K562 (cell line): Measurements from ENCODE around the gene RPS8. TPM values are rescaled to one million over a fixed set of nuclear protein-coding genes. Genes with fewer than 3 reads are reported as not detected.

Source experiments
- CEBPG ChIP-seq, 3 experiments: fragments of 200-800 bp in 1 of 3; sonication (Bioruptor generic) in 1 of 3; sonication (generic) in 1 of 3; formaldehyde crosslinking in 1 of 3; IDR thresholded peaks in 2 of 3; conservative IDR thresholded peaks in 1 of 3; 2 replicates each; pipeline versions ENCODE4 v1.6.1 to v1.8.0; 2016 to 2022; ENCODE audit warnings: missing compliant biosample characterization in 2 of 3, missing genetic modification characterization in 2 of 3, mild to moderate bottlenecking in 1 of 3, missing genetic modification reagents in 1 of 3
- DNMT1 ChIP-seq: fragments of 450-650 bp; IDR thresholded peaks from 2 replicates; pipeline ENCODE4 v1.6.1; 2016; ENCODE audit warnings: antibody characterized with exemption, mild to moderate bottlenecking
- E2F3 ChIP-seq: fragments of 250-450 bp; sonication (Bioruptor Pico); IDR thresholded peaks from 2 replicates; pipeline ENCODE4 v1.4.0; 2020; ENCODE audit warnings: mild to moderate bottlenecking
- HNRNPK ChIP-seq: fragments of 200-400 bp; formaldehyde crosslinking; IDR thresholded peaks from one replicate; pipeline ENCODE4 v1.6.1; 2018; ENCODE audit warnings: mild to moderate bottlenecking, low read depth, low read length; ENCODE audit not compliant: poor library complexity, severe bottlenecking
- HNRNPLL ChIP-seq: fragments of 200-400 bp; formaldehyde crosslinking; IDR thresholded peaks from 2 replicates; pipeline ENCODE4 v1.6.1; 2017; ENCODE audit warnings: low read length, low read depth, mild to moderate bottlenecking; ENCODE audit not compliant: poor library complexity, severe bottlenecking
- LEF1 ChIP-seq: fragments of 450-650 bp; IDR thresholded peaks from 2 replicates; pipeline ENCODE4 v1.6.1; 2016; ENCODE audit warnings: mild to moderate bottlenecking
- NCOA6 ChIP-seq: fragments of 450-650 bp; IDR thresholded peaks from 2 replicates; pipeline ENCODE4 v1.6.1; 2017; ENCODE audit warnings: mild to moderate bottlenecking
- PHTF2 ChIP-seq: fragments of 250-450 bp; sonication (Bioruptor Pico); IDR thresholded peaks from 2 replicates; pipeline ENCODE4 v1.5.0; 2021; ENCODE audit warnings: mild to moderate bottlenecking
- SMARCC2 ChIP-seq: fragments of 450-650 bp; IDR thresholded peaks from 2 replicates; pipeline ENCODE4 v1.6.1; 2017; ENCODE audit warnings: antibody characterized with exemption, moderate library complexity, mild to moderate bottlenecking, low read depth
- SMARCE1 ChIP-seq: fragments of 450-650 bp; IDR thresholded peaks from 2 replicates; pipeline ENCODE4 v1.7.1; 2016; ENCODE audit warnings: mild to moderate bottlenecking
- TEAD1 ChIP-seq, 2 experiments: fragments of 450-650 bp in 1 of 2; sonication (generic) in 1 of 2; formaldehyde crosslinking; IDR thresholded peaks; 2 replicates each; pipeline versions ENCODE4 v1.4.0 to v1.8.0; 2020 to 2022; ENCODE audit warnings: mild to moderate bottlenecking in 2 of 2, missing genetic modification reagents in 1 of 2
- TGIF2 ChIP-seq: sonication (generic); formaldehyde crosslinking; IDR thresholded peaks from 2 replicates; pipeline ENCODE4 v1.8.1; 2022; ENCODE audit warnings: mild to moderate bottlenecking, missing genetic modification reagents, moderate library complexity
- TRIM28 ChIP-seq: fragments of 450-650 bp; IDR thresholded peaks from 2 replicates; pipeline ENCODE4 v1.6.1; 2017
- XRCC4 ChIP-seq: IDR thresholded peaks from one replicate; pipeline ENCODE4 v1.6.1; 2011; ENCODE audit not compliant: insufficient read depth, insufficient read length; ENCODE audit errors: extremely low read depth
- ZNF436 ChIP-seq: fragments of 250-450, 450-650 bp; sonication (Bioruptor Pico); formaldehyde crosslinking; IDR thresholded peaks from 2 replicates; pipeline ENCODE4 v1.7.0; 2020; ENCODE audit warnings: mild to moderate bottlenecking
- ZNF75A ChIP-seq: fragments of 450-650 bp; formaldehyde crosslinking; IDR thresholded peaks from 2 replicates; pipeline ENCODE4 v1.4.0; 2020; ENCODE audit warnings: mild to moderate bottlenecking
- ZNF76 ChIP-seq: fragments of 250-450 bp; sonication (Bioruptor Pico); IDR thresholded peaks from 2 replicates; pipeline ENCODE4 v1.4.0; 2020; ENCODE audit warnings: mild to moderate bottlenecking, moderate library complexity, borderline replicate concordance
- ZNF77 ChIP-seq: fragments of 250-450 bp; sonication (Bioruptor Pico); IDR thresholded peaks from 2 replicates; pipeline ENCODE4 v1.5.0; 2020
- polyA plus RNA-seq, 8 experiments: library from polyadenylated mRNA; depleted of rRNA in 4 of 8; stranded (reverse) in 5 of 8; unstranded in 3 of 8; fragments of >200 nt; fragmentation: Nextera tagmentation in 2 of 8; fragmentation: Illumina TruSeq in 1 of 8; extraction: Ambion mirVana in 2 of 8; extraction: Trizol in 1 of 8; gene quantifications; 2 replicates each; pipeline versions ENCODE4 v1.2.1 to v1.2.3, GENCODE V29; 2011 to 2014; ENCODE audit warnings: inconsistent platforms in 1 of 8, missing spikeins in 1 of 8
- total RNA-seq, 7 experiments: library from RNA; depleted of rRNA in 6 of 7; stranded (reverse); fragments of >200 nt in 6 of 7; fragmentation: Illumina TruSeq in 2 of 7; extraction: Trizol in 2 of 7; gene quantifications; 2 replicates each; pipeline versions ENCODE4 v1.2.1 to v1.2.3, GENCODE V29; 2011 to 2021; ENCODE audit warnings: low replicate concordance in 1 of 7
- TF ChIP-seq, protein P1 (sequence below): sonication (generic); formaldehyde crosslinking; IDR thresholded peaks from 2 replicates; pipeline ENCODE4 v1.8.0; 2022; ENCODE audit warnings: mild to moderate bottlenecking, missing genetic modification reagents
- TF ChIP-seq, protein P2 (sequence below): fragments of 250-450 bp; sonication (Bioruptor Pico); IDR thresholded peaks from 2 replicates; pipeline ENCODE4 v1.8.0; 2021; ENCODE audit warnings: moderate library complexity, mild to moderate bottlenecking, inconsistent platforms
- TF ChIP-seq, protein P3 (sequence below): sonication (generic); formaldehyde crosslinking; IDR thresholded peaks from 2 replicates; pipeline ENCODE4 v1.8.1; 2023; ENCODE audit warnings: mild to moderate bottlenecking, missing genetic modification reagents

Gene RPS8
- total and polyA plus RNA-seq, 9 of the 15 experiments (the other 6 are each of a cell fraction or from before 2014, with no cell fraction given), result 2,431 to 4,168 (median 3,109) TPM

- TF ChIP-seq, protein P1, sequence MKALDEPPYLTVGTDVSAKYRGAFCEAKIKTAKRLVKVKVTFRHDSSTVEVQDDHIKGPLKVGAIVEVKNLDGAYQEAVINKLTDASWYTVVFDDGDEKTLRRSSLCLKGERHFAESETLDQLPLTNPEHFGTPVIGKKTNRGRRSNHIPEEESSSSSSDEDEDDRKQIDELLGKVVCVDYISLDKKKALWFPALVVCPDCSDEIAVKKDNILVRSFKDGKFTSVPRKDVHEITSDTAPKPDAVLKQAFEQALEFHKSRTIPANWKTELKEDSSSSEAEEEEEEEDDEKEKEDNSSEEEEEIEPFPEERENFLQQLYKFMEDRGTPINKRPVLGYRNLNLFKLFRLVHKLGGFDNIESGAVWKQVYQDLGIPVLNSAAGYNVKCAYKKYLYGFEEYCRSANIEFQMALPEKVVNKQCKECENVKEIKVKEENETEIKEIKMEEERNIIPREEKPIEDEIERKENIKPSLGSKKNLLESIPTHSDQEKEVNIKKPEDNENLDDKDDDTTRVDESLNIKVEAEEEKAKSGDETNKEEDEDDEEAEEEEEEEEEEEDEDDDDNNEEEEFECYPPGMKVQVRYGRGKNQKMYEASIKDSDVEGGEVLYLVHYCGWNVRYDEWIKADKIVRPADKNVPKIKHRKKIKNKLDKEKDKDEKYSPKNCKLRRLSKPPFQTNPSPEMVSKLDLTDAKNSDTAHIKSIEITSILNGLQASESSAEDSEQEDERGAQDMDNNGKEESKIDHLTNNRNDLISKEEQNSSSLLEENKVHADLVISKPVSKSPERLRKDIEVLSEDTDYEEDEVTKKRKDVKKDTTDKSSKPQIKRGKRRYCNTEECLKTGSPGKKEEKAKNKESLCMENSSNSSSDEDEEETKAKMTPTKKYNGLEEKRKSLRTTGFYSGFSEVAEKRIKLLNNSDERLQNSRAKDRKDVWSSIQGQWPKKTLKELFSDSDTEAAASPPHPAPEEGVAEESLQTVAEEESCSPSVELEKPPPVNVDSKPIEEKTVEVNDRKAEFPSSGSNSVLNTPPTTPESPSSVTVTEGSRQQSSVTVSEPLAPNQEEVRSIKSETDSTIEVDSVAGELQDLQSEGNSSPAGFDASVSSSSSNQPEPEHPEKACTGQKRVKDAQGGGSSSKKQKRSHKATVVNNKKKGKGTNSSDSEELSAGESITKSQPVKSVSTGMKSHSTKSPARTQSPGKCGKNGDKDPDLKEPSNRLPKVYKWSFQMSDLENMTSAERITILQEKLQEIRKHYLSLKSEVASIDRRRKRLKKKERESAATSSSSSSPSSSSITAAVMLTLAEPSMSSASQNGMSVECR (CRISPR knock-in tag), result peak; percentile 47; the same call in 1 of the 2 replicates
- TF ChIP-seq TRIM28, result no peak; the same call in 1 of the 2 replicates
- TF ChIP-seq ZNF436 (CRISPR knock-in tag), result peak; percentile 90
- TF ChIP-seq HNRNPLL, result peak; percentile 64
- 0 out of 2 replicates have a peak, but pooled peaks have one; percentile 8 for TF ChIP-seq SMARCE1
- TF ChIP-seq ZNF76 (CRISPR knock-in tag), result peak; percentile 85; the same call in 1 of the 2 replicates
- TF ChIP-seq PHTF2 (CRISPR knock-in tag), result peak; percentile 91
- peak; percentile 82; the same call in 1 of the 2 replicates for TF ChIP-seq DNMT1
- TF ChIP-seq LEF1, result peak; percentile 88
- TF ChIP-seq SMARCC2, result peak; percentile 51; the same call in 1 of the 2 replicates
- no peak for TF ChIP-seq XRCC4
- peak; percentile 77 for TF ChIP-seq E2F3 (CRISPR knock-in tag)
- peak; percentile 91 for TF ChIP-seq ZNF77 (CRISPR knock-in tag)
- TF ChIP-seq HNRNPK, result no peak
- TF ChIP-seq TEAD1 (CRISPR knock-in tag; IDR thresholded peaks at IDR 0.05), result peak; percentile 28 to 32; a peak in 1 of 4 replicates
- TF ChIP-seq, protein P2, sequence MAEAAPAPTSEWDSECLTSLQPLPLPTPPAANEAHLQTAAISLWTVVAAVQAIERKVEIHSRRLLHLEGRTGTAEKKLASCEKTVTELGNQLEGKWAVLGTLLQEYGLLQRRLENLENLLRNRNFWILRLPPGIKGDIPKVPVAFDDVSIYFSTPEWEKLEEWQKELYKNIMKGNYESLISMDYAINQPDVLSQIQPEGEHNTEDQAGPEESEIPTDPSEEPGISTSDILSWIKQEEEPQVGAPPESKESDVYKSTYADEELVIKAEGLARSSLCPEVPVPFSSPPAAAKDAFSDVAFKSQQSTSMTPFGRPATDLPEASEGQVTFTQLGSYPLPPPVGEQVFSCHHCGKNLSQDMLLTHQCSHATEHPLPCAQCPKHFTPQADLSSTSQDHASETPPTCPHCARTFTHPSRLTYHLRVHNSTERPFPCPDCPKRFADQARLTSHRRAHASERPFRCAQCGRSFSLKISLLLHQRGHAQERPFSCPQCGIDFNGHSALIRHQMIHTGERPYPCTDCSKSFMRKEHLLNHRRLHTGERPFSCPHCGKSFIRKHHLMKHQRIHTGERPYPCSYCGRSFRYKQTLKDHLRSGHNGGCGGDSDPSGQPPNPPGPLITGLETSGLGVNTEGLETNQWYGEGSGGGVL, result no peak
- TF ChIP-seq, protein P3, sequence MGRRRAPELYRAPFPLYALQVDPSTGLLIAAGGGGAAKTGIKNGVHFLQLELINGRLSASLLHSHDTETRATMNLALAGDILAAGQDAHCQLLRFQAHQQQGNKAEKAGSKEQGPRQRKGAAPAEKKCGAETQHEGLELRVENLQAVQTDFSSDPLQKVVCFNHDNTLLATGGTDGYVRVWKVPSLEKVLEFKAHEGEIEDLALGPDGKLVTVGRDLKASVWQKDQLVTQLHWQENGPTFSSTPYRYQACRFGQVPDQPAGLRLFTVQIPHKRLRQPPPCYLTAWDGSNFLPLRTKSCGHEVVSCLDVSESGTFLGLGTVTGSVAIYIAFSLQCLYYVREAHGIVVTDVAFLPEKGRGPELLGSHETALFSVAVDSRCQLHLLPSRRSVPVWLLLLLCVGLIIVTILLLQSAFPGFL, result no peak
- TF ChIP-seq ZNF75A (CRISPR knock-in tag), result 0 out of 2 replicates have a peak, but pooled peaks have one; percentile 34
- peak; percentile 50; the same call in 1 of the 2 replicates for TF ChIP-seq CEBPG (CRISPR knock-in tag; IDR thresholded peaks at IDR 0.05)
- peak; percentile 58 to 66; a peak in 2 of 4 replicates for TF ChIP-seq CEBPG (tag; conservative IDR thresholded peaks at IDR 0.05 in 1 of 2, IDR thresholded peaks at IDR 0.05 in 1 of 2)
- no peak; the same call in 1 of the 2 replicates for TF ChIP-seq NCOA6
- no peak for TF ChIP-seq TGIF2 (CRISPR knock-in tag)
Measured at GRCh38 chr1:44819608-44820327, 44.4 kb downstream of the RPS8 start (continued).
